Stimulated activated naive B cell treated with anti-CD40 and anti-IgM and Interleukin-4, amounts not matched to agents 10 μg/mL and 1 μg/mL and 100 μg/mL, for 72 hours (primary cell): ENCODE data around the gene USH1G.
A peak's percentile ranks its signal among the peaks of the same experiment; 100 is the strongest.

ENCODE experiments used
- ATAC-seq, 2 donors: fragments of 150-1000 bp; cut with Tn5 transposase; replicated peaks; 2 replicates each; pipeline ENCODE4 v1.10.0; 2021; ENCODE audit warnings: moderate library complexity in 1 of 2
- DNase-seq: peaks from one replicate; pipeline ENCODE4 v3.0.0; 2021
- H3K27ac Mint-ChIP-seq: one replicate; pipeline ENCODE4 v1.8.0; 2022; ENCODE audit warnings: mild to moderate bottlenecking, mixed read lengths
- H3K27me3 Mint-ChIP-seq, 2 donors: one replicate each; pipeline ENCODE4 v1.8.0; 2022; ENCODE audit warnings: mixed read lengths in 2 of 2
- H3K36me3 Mint-ChIP-seq, 2 donors: one replicate each; pipeline ENCODE4 v1.8.0; 2022; ENCODE audit warnings: mixed read lengths in 2 of 2, mild to moderate bottlenecking in 1 of 2
- H3K4me1 Mint-ChIP-seq, 2 donors: one replicate each; pipeline ENCODE4 v1.8.0; 2022; ENCODE audit warnings: mixed read lengths in 2 of 2, mild to moderate bottlenecking in 1 of 2
- H3K4me3 Mint-ChIP-seq, 2 donors: one replicate each; pipeline ENCODE4 v1.8.0; 2022; ENCODE audit warnings: mild to moderate bottlenecking in 2 of 2, mixed read lengths in 2 of 2, moderate library complexity in 1 of 2
- H3K9me3 Mint-ChIP-seq, 2 donors: one replicate each; pipeline ENCODE4 v1.8.0; 2022; ENCODE audit warnings: mixed read lengths in 2 of 2, mild to moderate bottlenecking in 1 of 2

The USH1G gene

DNA sequence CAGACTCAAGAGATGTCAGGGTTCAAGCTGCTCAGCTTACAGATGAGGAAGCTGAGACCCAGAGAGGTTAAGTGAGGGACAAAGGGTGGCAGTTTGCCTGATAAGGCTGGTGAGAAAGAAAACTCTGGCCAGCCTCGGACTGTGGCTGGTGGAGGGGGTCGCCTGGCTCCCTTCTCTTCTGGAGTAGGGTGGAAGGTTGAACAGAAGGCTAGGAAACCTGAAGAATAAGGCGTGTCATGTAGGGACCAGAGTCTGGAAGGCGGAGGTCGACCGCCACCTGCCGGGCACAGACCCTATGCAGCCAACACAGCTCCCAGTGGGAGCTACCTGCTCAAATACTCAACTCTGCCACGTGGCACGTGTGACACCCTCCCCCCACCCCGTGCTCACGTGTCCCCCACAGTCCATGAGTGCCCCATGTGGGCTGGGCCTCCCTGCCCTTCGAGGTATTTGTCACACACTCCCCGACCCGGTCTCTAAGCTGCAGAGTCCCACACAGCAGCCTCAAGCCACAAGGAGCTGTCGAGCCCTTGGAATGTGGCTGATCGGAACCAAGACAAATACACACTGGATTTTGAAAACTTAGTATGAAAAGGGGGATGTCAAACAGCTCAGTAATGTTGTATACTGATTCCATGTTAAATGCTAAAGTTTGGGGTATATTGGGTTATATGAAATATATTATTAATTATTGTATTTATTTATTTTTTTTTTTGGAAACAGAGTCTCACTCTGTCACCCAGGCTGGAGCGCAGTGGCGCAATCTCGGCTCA lies 37.7 kb upstream of the USH1G start:
- DNase-seq: peak; percentile 39
- ATAC-seq: peak; percentile 69 to 70
- H3K27ac Mint-ChIP-seq: no peak overlapping the region
- no peaks in the 10 kb centered on the region for H3K9me3 Mint-ChIP-seq
- H3K36me3 Mint-ChIP-seq: no peaks in the 10 kb centered on the region
- peaks cover 14 to 43% of the 10 kb centered on the region in 2 donors for H3K27me3 Mint-ChIP-seq
- peaks cover 7 to 11% of the 10 kb centered on the region in 2 donors for H3K4me1 Mint-ChIP-seq
- H3K4me3 Mint-ChIP-seq: no peak overlapping the region

DNA sequence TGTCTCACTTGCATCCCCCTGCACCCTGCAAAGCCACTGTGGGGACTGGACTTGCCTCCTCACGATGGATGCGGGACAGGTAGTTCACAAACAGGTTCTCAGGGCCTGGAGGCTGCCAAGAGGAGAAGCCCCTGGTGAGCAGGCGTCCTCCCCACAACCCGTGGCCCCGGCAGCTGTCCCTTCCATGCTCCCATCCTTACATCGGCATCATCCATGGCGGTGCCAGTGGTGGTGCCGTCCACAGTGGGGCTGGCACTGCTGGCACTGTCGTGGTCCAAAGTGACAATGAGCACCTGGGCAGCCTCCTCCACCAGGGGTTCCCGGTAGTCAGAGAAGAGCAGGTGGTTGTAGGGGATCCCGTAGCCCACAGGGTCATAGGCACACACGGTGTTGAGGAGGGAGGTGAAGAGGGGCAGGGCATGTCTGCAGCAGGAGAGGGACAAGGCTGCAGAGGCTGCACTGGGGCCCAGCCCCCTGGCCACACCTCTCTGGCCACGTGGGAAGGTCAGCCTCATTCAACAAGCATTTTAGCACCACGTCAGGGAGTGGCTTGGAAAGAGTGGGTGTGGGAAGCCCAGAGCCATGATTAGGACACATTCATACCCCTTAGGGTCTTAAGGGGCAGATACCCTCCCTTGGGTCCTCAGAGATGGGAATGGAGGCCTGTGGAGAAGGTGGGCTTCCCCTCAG lies 36.9 kb upstream of the USH1G start:
- no peak for DNase-seq
- H3K27ac Mint-ChIP-seq: no peak overlapping the region
- ATAC-seq: no peak
- no peaks in the 10 kb centered on the region for H3K36me3 Mint-ChIP-seq
- peaks cover 11 to 41% of the 10 kb centered on the region in 2 donors for H3K27me3 Mint-ChIP-seq
- H3K4me1 Mint-ChIP-seq: peaks cover 7 to 11% of the 10 kb centered on the region in 2 donors
- H3K4me3 Mint-ChIP-seq: no peak overlapping the region
- no peaks in the 10 kb centered on the region for H3K9me3 Mint-ChIP-seq

DNA sequence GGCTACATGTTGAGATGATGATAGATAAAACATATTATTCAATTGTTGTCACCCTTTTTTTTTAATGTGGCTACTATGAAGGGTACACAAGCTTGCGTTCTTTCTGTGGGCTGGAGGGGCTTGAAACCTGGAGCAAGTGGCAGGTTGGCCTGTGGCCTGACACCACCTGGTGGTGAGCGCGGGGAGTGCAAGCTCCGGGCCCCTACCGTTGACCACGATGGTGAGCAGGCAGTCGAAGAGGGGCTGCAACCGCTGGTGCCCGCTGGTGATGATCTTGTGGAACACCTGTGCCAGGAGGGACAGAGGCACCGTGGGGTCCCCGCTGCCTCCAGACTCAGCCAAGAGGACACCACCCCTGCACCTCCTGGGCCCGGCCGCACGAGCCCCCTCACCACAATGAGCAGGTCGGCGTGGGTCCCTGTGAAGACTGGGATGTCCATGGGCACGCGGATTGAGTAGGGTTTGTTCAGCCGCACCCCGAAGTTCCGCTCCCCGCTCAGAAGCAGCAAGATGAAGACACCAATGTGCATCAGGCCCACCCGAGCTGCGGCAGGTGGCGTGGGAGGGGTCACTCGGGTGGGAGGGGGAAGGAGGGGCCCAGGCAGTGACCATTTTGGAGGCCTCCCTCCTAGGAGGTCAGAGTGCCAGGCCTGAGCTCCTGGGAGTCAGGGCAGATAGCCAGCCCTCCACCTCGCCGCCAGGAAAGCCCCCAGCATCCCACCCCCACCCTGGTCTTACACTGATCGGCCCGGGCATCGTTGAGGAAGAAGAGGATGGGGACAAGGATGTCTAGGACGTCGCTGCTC lies 35.1 kb upstream of the USH1G start:
- H3K27ac Mint-ChIP-seq: peak overlapping the region; percentile 14

DNA sequence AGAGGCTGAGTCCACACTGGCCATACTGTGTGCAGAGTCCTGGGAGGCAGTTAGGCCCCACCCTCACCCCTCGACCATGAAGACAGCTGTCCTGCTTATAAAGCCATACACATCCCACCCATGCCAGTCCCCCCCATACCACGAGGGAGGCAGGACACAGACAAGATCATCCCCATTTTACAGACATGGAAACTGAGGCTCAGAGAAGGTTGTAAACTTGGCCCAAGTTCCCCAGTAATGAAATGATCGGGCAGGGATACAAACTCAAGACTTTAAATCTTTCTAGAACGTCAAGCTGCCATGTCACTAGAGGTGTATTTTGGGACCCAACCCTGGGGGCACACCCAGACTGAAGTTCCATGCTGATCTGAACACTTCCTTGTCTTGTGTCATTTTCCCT lies 33.0 kb upstream of the USH1G start:
- Mint-ChIP-seq H3K27ac (no peak overlapping the region), H3K4me1 (peaks cover 5 to 6% of the 10 kb centered on the region in 2 donors), H3K9me3 (no peaks in the 10 kb centered on the region), H3K36me3 (no peaks in the 10 kb centered on the region), H3K27me3 (peaks cover 21 to 45% of the 10 kb centered on the region in 2 donors), H3K4me3 (no peak overlapping the region)
- ATAC-seq (no peak), DNase-seq (no peak)

More for the DNA sequence above, 35.1 kb upstream of the USH1G start:
- ATAC-seq: peak; percentile 59 to 67
- peak; percentile 60 for DNase-seq
- Mint-ChIP-seq H3K27me3 (peaks cover 18 to 39% of the 10 kb centered on the region in 2 donors), H3K4me3 (no peak overlapping the region), H3K36me3 (no peaks in the 10 kb centered on the region), H3K9me3 (no peaks in the 10 kb centered on the region), H3K4me1 (peaks cover 7 to 11% of the 10 kb centered on the region in 2 donors)

DNA sequence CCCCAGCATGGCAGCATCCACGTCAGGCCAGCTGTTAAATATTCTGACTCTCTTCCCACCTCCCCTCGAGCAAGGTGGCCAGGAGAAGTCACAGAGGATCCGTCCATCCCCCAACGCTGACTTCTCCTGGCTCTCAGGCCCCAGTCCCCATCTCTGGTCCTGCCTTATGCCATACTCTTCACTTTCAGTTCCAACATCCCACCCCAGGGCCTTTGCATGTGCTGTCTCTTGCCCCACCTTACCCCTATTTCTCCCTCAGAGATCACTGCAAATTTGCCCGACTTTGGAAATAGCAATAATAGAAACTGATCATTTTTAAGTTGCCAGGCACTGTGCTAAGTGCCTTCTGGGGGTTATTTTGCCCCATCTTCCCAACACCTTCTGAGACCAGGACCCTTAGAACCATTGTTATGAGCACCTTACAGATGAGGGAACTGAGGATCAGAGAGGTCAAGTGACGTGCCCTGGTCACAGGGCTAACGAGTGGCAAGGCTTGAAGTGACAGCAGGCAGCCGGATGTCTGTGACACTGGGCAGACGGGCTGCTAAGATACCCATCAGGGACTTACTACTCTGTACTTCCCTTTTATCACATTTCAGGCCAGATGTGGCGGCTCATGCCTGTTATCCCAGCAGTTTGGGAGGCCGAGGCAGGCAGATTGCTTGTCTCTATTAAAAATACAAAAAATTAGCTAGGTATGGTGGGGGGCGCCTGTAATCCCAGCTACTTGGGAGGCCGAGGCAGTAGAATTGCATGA lies 31.8 kb upstream of the USH1G start:
- DNase-seq: no peak
- no peaks in the 10 kb centered on the region for H3K4me1 Mint-ChIP-seq
- H3K4me3 Mint-ChIP-seq: no peak overlapping the region
- H3K9me3 Mint-ChIP-seq: no peaks in the 10 kb centered on the region
- ATAC-seq: no peak
- peaks cover 21 to 53% of the 10 kb centered on the region in 2 donors for H3K27me3 Mint-ChIP-seq
- no peak overlapping the region for H3K27ac Mint-ChIP-seq
- H3K36me3 Mint-ChIP-seq: no peaks in the 10 kb centered on the region

DNA sequence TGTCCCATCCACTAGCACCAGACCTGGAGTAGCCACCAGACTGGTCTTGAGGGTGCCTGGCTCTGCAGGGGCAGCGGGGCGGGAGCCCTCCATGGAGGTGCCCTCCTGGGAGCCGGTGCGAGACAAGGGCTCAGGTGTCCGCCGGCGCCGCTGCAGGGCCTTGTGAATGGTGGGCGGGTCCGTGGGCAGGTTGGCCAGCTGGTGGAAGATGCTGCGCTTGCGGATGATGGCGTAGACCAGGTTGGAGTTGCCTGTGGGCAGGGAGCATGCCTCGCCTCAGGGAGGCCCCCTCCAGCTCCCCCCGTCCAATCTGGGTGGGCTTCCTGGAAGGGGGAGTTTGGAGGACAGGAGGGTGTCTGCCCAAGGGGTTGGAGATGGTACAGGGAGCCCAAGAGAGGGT lies 31.1 kb upstream of the USH1G start:
- ATAC-seq (no peak), DNase-seq (no peak)
- Mint-ChIP-seq H3K27ac (no peak overlapping the region), H3K9me3 (no peaks in the 10 kb centered on the region), H3K27me3 (peaks cover 21 to 48% of the 10 kb centered on the region in 2 donors), H3K36me3 (no peaks in the 10 kb centered on the region), H3K4me3 (no peak overlapping the region), H3K4me1 (no peaks in the 10 kb centered on the region)

DNA sequence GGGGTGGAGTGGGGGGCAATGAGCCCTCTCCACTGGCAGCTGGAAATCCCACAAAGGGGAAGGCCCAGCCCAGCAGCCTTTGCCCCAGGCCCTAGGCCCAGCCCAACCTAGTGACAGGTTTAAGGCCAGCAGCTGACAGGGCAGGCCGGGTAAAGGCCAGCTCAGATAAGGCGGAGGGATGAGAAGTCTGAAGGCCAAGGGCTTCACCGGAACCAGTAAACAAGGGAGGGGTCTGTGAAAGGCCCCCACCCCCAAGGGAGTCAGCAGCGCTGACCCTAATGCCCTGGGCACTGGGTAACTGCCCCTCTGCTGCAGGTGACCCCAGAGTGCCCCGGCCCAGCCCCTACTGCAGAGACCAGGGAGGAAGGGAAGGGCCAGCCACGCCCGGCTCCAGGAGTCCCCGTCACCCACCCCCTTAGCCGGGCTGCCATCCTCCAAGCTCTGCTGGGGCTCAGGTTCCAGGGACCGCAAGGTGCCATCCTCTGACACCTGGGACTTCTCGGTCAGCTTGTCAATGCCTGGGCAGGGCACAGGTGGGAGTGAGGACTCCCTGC lies 30.2 kb upstream of the USH1G start:
- Mint-ChIP-seq H3K27me3 (peaks cover 21 to 46% of the 10 kb centered on the region in 2 donors), H3K9me3 (no peaks in the 10 kb centered on the region), H3K4me1 (no peaks in the 10 kb centered on the region), H3K4me3 (no peak overlapping the region), H3K27ac (no peak overlapping the region), H3K36me3 (no peaks in the 10 kb centered on the region)
- DNase-seq (no peak), ATAC-seq (no peak)

DNA sequence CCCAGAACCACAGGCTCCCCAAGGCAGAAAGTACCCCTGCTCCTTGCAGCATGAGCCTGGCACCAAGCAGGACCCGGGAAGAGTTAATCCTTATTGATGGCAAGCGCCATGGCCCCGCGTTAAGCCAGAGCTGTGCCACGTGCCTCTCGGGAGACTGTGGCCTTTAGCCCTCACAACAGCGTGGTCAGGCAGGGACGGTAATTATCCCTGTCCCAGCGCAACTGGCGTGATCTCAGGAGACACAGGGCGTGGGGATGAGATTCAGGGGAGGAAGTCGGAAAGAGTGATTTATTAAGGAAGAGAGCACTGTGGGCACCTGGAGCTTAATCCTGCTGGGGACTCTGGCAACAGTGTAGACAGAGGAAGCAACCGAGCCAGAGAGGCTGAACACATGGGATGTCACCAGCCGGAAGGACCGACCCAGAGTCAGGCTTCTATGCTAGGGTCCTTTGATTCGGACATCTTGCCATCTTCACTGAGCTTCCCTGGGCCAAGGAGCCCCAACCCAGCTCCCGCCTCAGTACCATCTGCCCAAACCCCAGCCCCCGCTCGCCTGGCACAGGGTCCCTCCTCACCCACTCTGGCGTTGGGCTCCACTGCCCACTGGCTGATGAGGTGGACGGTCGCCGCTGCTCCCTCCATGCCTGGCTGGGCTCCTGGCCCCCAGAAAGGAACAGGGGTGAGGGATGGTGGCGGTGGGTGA lies 29.5 kb upstream of the USH1G start:
- Mint-ChIP-seq H3K4me3 (no peak overlapping the region), H3K27ac (no peak overlapping the region), H3K36me3 (no peaks in the 10 kb centered on the region), H3K4me1 (no peaks in the 10 kb centered on the region), H3K9me3 (no peaks in the 10 kb centered on the region), H3K27me3 (peaks cover 17 to 48% of the 10 kb centered on the region in 2 donors)
- ATAC-seq (no peak), DNase-seq (no peak)

DNA sequence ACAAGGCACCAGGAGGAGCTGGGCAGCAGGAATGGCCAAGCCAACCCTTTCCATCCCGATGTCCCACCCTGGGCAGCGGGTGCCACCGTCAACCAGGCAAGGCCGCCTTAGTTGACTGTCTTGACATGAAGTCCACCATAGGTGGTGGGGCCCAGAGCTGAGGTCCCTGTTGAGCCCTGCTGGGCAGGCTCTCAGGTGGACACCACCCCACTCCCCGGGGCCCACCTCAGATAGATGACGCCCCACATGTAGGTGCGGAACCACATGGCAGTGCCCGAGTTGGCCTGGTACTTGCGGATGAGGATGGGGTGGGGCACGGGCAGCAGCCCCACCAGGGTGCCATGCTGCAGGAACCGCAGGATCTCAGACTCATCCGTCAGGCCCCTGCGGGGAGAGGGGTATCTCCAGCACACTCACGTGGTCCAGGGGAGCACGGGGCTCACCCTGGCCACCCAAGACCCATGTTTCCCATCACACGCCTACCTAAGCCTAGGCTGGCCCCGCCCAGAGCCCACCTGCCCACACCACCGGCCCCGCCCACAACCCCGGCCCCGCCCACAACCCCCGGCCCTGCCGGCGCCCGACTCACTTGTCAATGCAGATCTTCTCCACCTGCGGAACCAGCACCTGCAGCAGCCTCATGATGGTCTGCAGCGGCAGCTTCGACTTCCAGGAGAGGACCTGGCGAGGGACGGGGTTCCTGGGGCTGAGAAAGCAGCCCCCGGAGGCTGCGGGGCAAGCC lies 28.8 kb upstream of the USH1G start:
- ATAC-seq (no peak), DNase-seq (no peak)
- Mint-ChIP-seq H3K36me3 (no peaks in the 10 kb centered on the region), H3K4me3 (no peak overlapping the region), H3K4me1 (no peaks in the 10 kb centered on the region), H3K9me3 (no peaks in the 10 kb centered on the region), H3K27me3 (peaks cover 17 to 55% of the 10 kb centered on the region in 2 donors), H3K27ac (no peak overlapping the region)

DNA sequence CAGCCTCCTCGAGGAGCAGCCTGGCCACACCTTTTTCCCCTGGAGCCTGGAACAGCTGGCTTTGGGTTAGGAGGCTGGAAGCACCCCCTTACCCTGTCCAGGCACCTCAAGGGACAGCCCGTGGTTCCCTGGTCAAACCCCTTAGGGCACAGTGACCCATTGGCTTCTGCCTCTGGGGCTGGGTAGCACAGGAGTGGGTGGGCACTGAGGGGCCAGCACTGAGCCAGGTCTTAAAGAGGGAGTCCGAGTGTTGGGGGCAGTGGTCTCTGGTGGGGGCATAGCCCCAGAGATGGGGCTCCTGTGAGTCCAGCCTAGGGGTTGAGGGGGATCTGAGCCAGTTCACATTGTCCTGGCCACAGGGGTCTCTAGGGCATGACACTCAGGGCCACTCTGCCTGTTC lies 28.0 kb upstream of the USH1G start:
- H3K4me3 Mint-ChIP-seq: no peak overlapping the region
- no peak overlapping the region for H3K27ac Mint-ChIP-seq
- H3K4me1 Mint-ChIP-seq: no peaks in the 10 kb centered on the region
- DNase-seq (no peak), ATAC-seq (no peak)
- peaks cover 17 to 58% of the 10 kb centered on the region in 2 donors for H3K27me3 Mint-ChIP-seq
- H3K36me3 Mint-ChIP-seq: no peaks in the 10 kb centered on the region
- no peaks in the 10 kb centered on the region for H3K9me3 Mint-ChIP-seq

DNA sequence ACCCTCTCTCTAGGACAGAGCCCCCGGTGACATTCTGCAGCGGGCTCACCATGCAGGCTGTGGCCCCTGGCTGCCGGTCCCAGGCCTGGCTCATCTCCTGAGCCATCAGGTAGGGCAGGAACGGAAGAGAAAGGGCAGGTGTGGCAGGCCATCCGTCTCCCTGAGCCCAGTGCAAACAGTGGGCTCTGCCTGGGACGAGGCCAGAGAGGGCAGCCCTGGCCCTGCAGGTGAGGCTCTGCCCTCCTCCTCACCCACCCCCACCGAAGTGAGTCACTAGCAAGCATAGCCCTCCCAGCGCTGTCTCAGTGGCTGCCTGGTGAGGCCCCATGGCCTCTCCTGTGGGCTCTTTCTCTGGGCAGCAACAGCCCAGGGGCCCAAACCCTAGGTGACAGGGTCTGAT lies 27.2 kb upstream of the USH1G start:
- Mint-ChIP-seq H3K4me3 (no peak overlapping the region), H3K9me3 (no peaks in the 10 kb centered on the region), H3K27ac (no peak overlapping the region), H3K4me1 (peaks cover 0 to 4% of the 10 kb centered on the region in 2 donors), H3K27me3 (peaks cover 20 to 60% of the 10 kb centered on the region in 2 donors), H3K36me3 (no peaks in the 10 kb centered on the region)
- DNase-seq (no peak), ATAC-seq (no peak)

DNA sequence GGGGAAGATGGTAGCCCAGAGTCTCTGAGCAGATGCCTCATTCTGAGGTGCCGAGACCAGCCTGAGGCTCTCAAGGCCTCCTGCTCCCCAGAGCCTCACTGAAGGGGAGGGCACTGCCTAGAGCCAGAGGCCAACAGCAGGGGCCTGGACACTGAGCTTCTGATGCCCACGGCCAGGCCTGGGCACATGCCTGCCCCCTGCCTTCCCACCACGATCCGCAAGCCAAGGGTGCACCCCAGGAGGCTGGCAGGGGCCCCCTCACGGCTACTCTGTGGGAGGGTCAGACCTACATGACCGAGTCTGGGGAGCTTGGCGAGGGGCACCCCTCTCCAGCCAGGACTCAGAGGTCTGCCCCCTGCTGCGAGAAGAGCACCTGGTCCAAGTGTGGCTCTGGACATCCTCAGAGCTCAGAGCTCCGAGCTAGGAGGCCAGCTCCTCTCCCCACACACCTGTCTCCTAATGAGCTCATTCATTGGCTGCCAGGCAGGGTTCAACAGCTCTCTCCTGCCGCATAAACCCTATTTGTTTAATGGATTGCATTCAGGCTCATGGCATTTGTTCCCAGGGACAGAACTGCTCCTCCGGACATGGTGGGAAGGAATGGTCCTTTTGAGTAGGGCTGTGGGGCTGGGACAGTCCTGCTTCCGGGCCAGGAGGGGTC lies 26.5 kb upstream of the USH1G start:
- Mint-ChIP-seq H3K4me3 (no peak overlapping the region), H3K36me3 (no peaks in the 10 kb centered on the region), H3K27ac (no peak overlapping the region), H3K9me3 (no peaks in the 10 kb centered on the region), H3K27me3 (peaks cover 19 to 60% of the 10 kb centered on the region in 2 donors), H3K4me1 (peaks cover 0 to 5% of the 10 kb centered on the region in 2 donors)
- no peak for DNase-seq
- ATAC-seq: no peak
